HEK293 (cell line): ENCODE data around the gene KCNAB2.
A peak's percentile ranks its signal among the peaks of the same experiment; 100 is the strongest.

Source experiments
- AEBP2 ChIP-seq: fragments of 450-650 bp; formaldehyde crosslinking; IDR thresholded peaks from 2 replicates; pipeline ENCODE4 v1.5.1; 2016; ENCODE audit warnings: missing biosample characterization, missing genetic modification characterization, borderline replicate concordance
- GLI4 ChIP-seq: fragments of 450-650 bp; formaldehyde crosslinking; IDR thresholded peaks from 2 replicates; pipeline ENCODE4 v1.5.1; 2016; ENCODE audit warnings: missing biosample characterization, missing genetic modification characterization
- GLIS1 ChIP-seq: fragments of 450-650 bp; formaldehyde crosslinking; IDR thresholded peaks from 2 replicates; pipeline ENCODE4 v1.5.1; 2016; ENCODE audit warnings: missing biosample characterization, missing genetic modification characterization
- HOXA7 ChIP-seq: sonication (generic); formaldehyde crosslinking; IDR thresholded peaks from 2 replicates; pipeline ENCODE4 v1.8.1; 2022; ENCODE audit warnings: missing genetic modification reagents, borderline replicate concordance
- HOXD13 ChIP-seq: sonication (generic); formaldehyde crosslinking; IDR thresholded peaks from 2 replicates; pipeline ENCODE4 v1.8.0; 2022; ENCODE audit warnings: missing genetic modification reagents, borderline replicate concordance
- OVOL3 ChIP-seq: fragments of 450-650 bp; formaldehyde crosslinking; IDR thresholded peaks from 2 replicates; pipeline ENCODE4 v1.5.1; 2016; ENCODE audit warnings: missing biosample characterization, missing genetic modification characterization
- PATZ1 ChIP-seq: fragments of 450-650 bp; formaldehyde crosslinking; IDR thresholded peaks from 2 replicates; pipeline ENCODE4 v1.5.1; 2016; ENCODE audit warnings: missing biosample characterization, missing genetic modification characterization
- SCRT1 ChIP-seq: fragments of 450-650 bp; formaldehyde crosslinking; IDR thresholded peaks from 2 replicates; pipeline ENCODE4 v1.5.1; 2016; ENCODE audit warnings: missing biosample characterization, missing genetic modification characterization, borderline replicate concordance
- SP7 ChIP-seq: fragments of 450-650 bp; formaldehyde crosslinking; IDR thresholded peaks from 2 replicates; pipeline ENCODE4 v1.5.1; 2016; ENCODE audit warnings: missing biosample characterization, missing genetic modification characterization
- TCF7L2 ChIP-seq: IDR thresholded peaks from 2 replicates; pipeline ENCODE4 v1.6.1; 2011; ENCODE audit warnings: low read depth, mild to moderate bottlenecking, inconsistent platforms, low read length, moderate library complexity, borderline replicate concordance
- ZBTB11 ChIP-seq: fragments of 450-650 bp; formaldehyde crosslinking; conservative IDR thresholded peaks from 2 replicates; pipeline ENCODE4 v1.5.1; 2016; ENCODE audit warnings: low read depth, missing biosample characterization, missing genetic modification characterization
- ZBTB48 ChIP-seq: fragments of 450-650 bp; formaldehyde crosslinking; IDR thresholded peaks from 2 replicates; pipeline ENCODE4 v1.5.1; 2016; ENCODE audit warnings: missing biosample characterization, missing genetic modification characterization
- ZBTB49 ChIP-seq: fragments of 450-650 bp; formaldehyde crosslinking; IDR thresholded peaks from 2 replicates; pipeline ENCODE4 v1.5.1; 2016; ENCODE audit warnings: missing biosample characterization, missing genetic modification characterization, low read depth
- ZBTB8A ChIP-seq: fragments of 450-650 bp; formaldehyde crosslinking; IDR thresholded peaks from 2 replicates; pipeline ENCODE4 v1.5.1; 2016; ENCODE audit warnings: missing biosample characterization, missing genetic modification characterization
- ZFP3 ChIP-seq: fragments of 450-650 bp; formaldehyde crosslinking; IDR thresholded peaks from 2 replicates; pipeline ENCODE4 v1.5.1; 2016; ENCODE audit warnings: low read depth, missing biosample characterization, missing genetic modification characterization
- ZIC2 ChIP-seq: fragments of 450-650 bp; formaldehyde crosslinking; IDR thresholded peaks from 2 replicates; pipeline ENCODE4 v1.5.1; 2016; ENCODE audit warnings: missing biosample characterization, missing genetic modification characterization
- ZNF132 ChIP-seq: fragments of 450-650 bp; formaldehyde crosslinking; IDR thresholded peaks from 2 replicates; pipeline ENCODE4 v1.5.1; 2017; ENCODE audit warnings: missing biosample characterization, missing genetic modification characterization, borderline replicate concordance
- ZNF16 ChIP-seq: fragments of 450-650 bp; formaldehyde crosslinking; IDR thresholded peaks from 2 replicates; pipeline ENCODE4 v1.5.1; 2016; ENCODE audit warnings: low read depth, missing biosample characterization, missing genetic modification characterization
- ZNF18 ChIP-seq: fragments of 450-650 bp; formaldehyde crosslinking; IDR thresholded peaks from 2 replicates; pipeline ENCODE4 v1.5.1; 2016; ENCODE audit warnings: missing biosample characterization, missing genetic modification characterization
- ZNF211 ChIP-seq: fragments of 450-650 bp; formaldehyde crosslinking; IDR thresholded peaks from 2 replicates; pipeline ENCODE4 v1.5.1; 2016; ENCODE audit warnings: low read depth, missing biosample characterization, missing genetic modification characterization
- ZNF223 ChIP-seq: fragments of 450-650 bp; formaldehyde crosslinking; IDR thresholded peaks from 2 replicates; pipeline ENCODE4 v1.5.1; 2016; ENCODE audit warnings: missing biosample characterization, missing genetic modification characterization
- ZNF24 ChIP-seq: fragments of 450-650 bp; formaldehyde crosslinking; IDR thresholded peaks from 2 replicates; pipeline ENCODE4 v1.5.1; 2016; ENCODE audit warnings: missing biosample characterization, missing genetic modification characterization
- ZNF354C ChIP-seq: fragments of 450-650 bp; formaldehyde crosslinking; IDR thresholded peaks from 2 replicates; pipeline ENCODE4 v1.5.1; 2016; ENCODE audit warnings: missing biosample characterization, missing genetic modification characterization, low read depth, borderline replicate concordance
- ZNF48 ChIP-seq: fragments of 450-650 bp; formaldehyde crosslinking; IDR thresholded peaks from 2 replicates; pipeline ENCODE4 v1.5.1; 2016; ENCODE audit warnings: missing biosample characterization, missing genetic modification characterization
- ZNF548 ChIP-seq: fragments of 450-650 bp; formaldehyde crosslinking; IDR thresholded peaks from 2 replicates; pipeline ENCODE4 v1.5.1; 2016; ENCODE audit warnings: missing biosample characterization, missing genetic modification characterization
- ZNF600 ChIP-seq: fragments of 450-650 bp; formaldehyde crosslinking; IDR thresholded peaks from 2 replicates; pipeline ENCODE4 v1.5.1; 2016; ENCODE audit warnings: missing biosample characterization, missing genetic modification characterization
- ZNF654 ChIP-seq: fragments of 450-650 bp; formaldehyde crosslinking; IDR thresholded peaks from 2 replicates; pipeline ENCODE4 v1.5.1; 2016; ENCODE audit warnings: low read depth, missing biosample characterization, missing genetic modification characterization
- ZNF664 ChIP-seq: fragments of 450-650 bp; formaldehyde crosslinking; IDR thresholded peaks from 2 replicates; pipeline ENCODE4 v1.5.1; 2016; ENCODE audit warnings: missing biosample characterization, missing genetic modification characterization
- ZNF677 ChIP-seq: fragments of 450-650 bp; IDR thresholded peaks from 2 replicates; pipeline ENCODE4 v1.5.0; 2018; ENCODE audit warnings: missing biosample characterization, mild to moderate bottlenecking, missing genetic modification characterization, moderate library complexity
- ZNF701 ChIP-seq: fragments of 450-650 bp; formaldehyde crosslinking; IDR thresholded peaks from 2 replicates; pipeline ENCODE4 v1.5.1; 2016; ENCODE audit warnings: missing biosample characterization, missing genetic modification characterization

The KCNAB2 gene

GRCh38 chr1:6148497-6149241 lies 103.0 kb downstream of the KCNAB2 start (continued):
- TF ChIP-seq PATZ1 (tag by site-specific recombination) (peak; percentile 69), ZNF548 (tag by site-specific recombination) (no peak), ZNF600 (tag by site-specific recombination) (peak; percentile 84; the same call in 1 of the 2 replicates), TCF7L2 (no peak), ZNF354C (tag by site-specific recombination) (no peak), ZBTB49 (no peak), GLIS1 (peak; percentile 82), AEBP2 (no peak), SCRT1 (tag by site-specific recombination) (no peak), ZBTB48 (tag by site-specific recombination) (0 out of 2 replicates have a peak, but pooled peaks have one; percentile 39), ZNF211 (tag by site-specific recombination) (no peak), HOXA7 (no peak), ZNF223 (tag by site-specific recombination) (no peak), ZNF132 (tag by site-specific recombination) (no peak), GLI4 (no peak), ZNF16 (no peak), ZNF18 (no peak), SP7 (tag by site-specific recombination) (peak; percentile 61; the same call in 1 of the 2 replicates), ZNF677 (tag by site-specific recombination) (no peak), ZNF24 (tag by site-specific recombination) (no peak), ZNF664 (no peak), ZBTB11 (tag by site-specific recombination) (no peak), ZNF48 (tag by site-specific recombination) (no peak), ZBTB8A (tag by site-specific recombination) (no peak), OVOL3 (tag by site-specific recombination) (no peak), ZIC2 (tag by site-specific recombination) (peak; percentile 17; the same call in 1 of the 2 replicates), ZFP3 (no peak), ZNF701 (tag by site-specific recombination) (no peak), HOXD13 (CRISPR knock-in tag) (no peak), ZNF654 (no peak)
